Hematopoietic multipotent progenitor cell (in vitro differentiated cells): Measurements from ENCODE around the gene KRT24. TPM values are rescaled to one million over a fixed set of nuclear protein-coding genes. Genes with fewer than 3 reads are reported as not detected.

Experiments
- DNase-seq, 3 donors: peaks; one replicate each; pipeline ENCODE4 v3.0.0-alpha.2; 2011 to 2015; ENCODE audit warnings: low read depth in 2 of 3, low spot score in 2 of 3
- total RNA-seq: library from RNA; depleted of rRNA; stranded (reverse); fragments of >200 nt; gene quantifications from one replicate; pipeline ENCODE4 v1.2.3, GENCODE V29; 2012

KRT24 gene
- total RNA-seq, 1 donor = not detected

- no peak for DNase-seq
These were observed 7.6 kb downstream of the KRT24 start for GRCh38 chr17:40695874-40696472.

GRCh38 chr17:40694584-40694983 is 9.0 kb downstream of the KRT24 start:
- no peak for DNase-seq

GRCh38 chr17:40687106-40687505 is 16.4 kb downstream of the KRT24 start:
- DNase-seq = no peak

- no peak for DNase-seq
These were observed 17.4 kb downstream of the KRT24 start for GRCh38 chr17:40686192-40686591.

DNA sequence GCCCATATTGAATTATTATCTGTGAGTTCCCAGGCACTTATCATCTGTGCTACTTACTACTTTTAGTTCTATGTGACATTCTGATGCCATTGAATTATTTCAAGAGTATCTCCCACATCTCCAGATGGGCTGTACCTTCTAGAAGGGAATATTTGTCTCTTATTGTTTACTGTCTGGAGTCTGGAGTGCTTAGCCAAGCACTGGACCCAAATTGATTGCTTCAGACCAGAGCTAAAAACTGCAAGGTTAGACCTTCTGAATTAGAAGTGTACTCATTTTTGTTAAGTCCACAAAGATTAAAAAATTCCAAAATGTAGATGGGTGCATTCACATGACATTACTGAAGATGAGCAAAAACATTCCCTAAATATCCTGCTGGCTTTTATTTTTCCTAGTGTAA is 22.6 kb downstream of the KRT24 start:
- no peak for DNase-seq

DNA sequence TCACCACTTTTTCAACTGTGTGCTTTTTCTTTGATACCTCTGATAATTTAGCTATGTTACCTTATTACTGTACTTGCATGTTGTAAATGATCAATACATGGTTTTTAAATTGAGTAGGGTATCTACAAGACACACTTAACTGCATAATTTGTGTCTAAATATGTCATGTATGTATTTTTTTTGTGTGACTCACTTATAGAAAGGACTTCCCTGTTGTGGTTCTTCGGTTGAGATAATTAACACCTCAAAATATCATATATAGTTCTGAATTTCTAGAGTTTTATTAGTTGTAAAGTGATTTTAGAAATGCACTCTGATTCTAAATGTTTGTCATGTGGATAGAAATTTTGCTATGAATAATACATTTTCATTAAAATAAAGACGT is 24.0 kb downstream of the KRT24 start:
- DNase-seq = no peak

DNA sequence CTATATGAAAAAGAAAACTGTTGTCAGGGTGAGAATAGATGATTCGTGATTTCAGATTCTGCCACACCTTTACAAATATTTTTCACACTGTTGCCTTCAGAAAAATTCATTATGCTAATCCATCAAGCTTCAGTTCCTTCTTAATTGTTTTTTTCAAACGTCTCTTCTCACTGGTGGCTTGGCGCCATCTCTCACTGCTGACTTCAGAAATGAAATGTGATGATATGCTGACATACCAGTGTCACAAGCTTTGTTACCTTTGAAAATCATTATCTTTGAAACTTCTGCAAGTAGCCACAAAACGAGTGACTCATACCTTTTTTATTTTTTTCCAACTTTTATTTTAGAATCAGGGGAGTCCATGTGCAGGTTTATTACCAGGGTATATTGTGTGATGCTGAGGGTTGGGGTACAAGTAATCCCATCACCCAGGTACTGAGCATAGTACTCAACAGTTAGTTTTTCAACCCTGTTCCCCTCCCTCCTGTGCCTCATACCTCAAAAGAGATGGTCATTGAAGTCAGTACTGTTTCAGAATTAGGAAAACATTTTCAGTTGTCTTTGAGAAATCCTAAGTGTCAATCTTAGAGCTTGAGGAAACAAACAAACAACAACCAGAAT is 24.5 kb downstream of the KRT24 start:
- no peak for DNase-seq

DNA sequence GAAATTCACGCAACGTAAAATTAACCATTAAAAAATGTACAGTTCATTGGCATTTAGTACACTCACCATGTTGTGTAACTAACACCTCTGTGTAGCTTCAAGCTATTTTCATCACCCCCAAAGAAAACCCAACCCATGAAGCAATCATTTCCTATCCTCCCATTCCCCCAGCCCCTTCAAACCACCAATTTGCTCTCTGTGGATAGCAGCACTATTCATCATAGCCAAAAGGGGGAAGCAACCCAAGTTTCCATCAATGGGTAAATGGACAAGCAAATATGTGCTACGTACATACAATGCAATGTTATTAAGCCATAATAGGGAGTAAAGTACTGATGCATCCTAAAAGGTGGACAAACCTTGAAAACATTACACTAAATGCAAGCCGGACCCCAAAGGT is 27.6 kb downstream of the KRT24 start:
- DNase-seq = no peak

GRCh38 chr17:40672654-40673053 is 30.9 kb downstream of the KRT24 start:
- no peak for DNase-seq

- no peak for DNase-seq
These were observed 32.3 kb downstream of the KRT24 start for GRCh38 chr17:40671282-40671681.

- DNase-seq = no peak
These were observed 37.2 kb downstream of the KRT24 start for GRCh38 chr17:40666331-40666730.

- DNase-seq = no peak
These were observed 38.8 kb downstream of the KRT24 start, which contains the start of gene KRT222 for GRCh38 chr17:40664582-40665333. Gene KRT222 (minus strand): TSS chr17:40665177. CDS start chr17:40665099, 78 bp downstream.

DNA sequence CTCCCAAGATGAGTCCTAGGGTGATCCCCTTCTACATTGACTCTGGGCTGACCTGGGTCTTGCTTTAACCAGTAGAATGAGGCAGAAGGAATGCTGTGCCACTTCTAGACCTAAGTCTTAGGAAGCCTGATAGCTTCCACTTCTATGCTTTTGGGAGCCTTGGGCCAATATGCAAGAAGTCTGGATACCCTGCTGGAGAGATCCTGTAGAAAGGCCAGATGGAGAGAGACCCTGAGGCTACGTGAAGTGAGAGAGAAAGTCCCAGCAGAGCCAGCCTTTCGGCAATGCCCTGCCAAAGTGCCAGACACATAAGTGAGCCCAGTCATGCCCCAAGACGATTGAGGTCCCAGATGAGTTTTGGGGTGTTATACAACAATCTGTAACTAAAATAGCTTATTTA is 40.3 kb downstream of the KRT24 start:
- no peak for DNase-seq

- DNase-seq = no peak
These were observed 43.6 kb downstream of the KRT24 start for GRCh38 chr17:40659911-40660310.

DNA sequence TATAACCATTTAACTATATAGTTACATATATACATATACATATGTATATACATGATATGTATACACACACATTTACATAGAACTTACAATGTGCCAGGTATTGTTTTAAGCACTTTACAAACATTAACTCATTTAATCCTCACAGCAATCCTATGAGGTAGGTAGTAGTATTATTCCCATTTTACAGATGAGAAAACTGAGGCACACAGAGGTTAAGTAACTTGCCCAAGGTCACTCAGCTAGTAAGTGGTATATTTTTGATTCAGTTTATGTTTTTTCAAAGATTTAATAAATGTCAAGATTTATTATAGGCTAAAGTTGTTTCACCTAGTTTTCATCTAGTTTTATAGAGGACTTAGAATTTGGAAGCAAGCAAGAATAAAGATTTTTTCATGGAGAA is 45.2 kb downstream of the KRT24 start:
- no peak for DNase-seq

- DNase-seq = no peak
These were observed 51.6 kb downstream of the KRT24 start for GRCh38 chr17:40651939-40652338.

DNA sequence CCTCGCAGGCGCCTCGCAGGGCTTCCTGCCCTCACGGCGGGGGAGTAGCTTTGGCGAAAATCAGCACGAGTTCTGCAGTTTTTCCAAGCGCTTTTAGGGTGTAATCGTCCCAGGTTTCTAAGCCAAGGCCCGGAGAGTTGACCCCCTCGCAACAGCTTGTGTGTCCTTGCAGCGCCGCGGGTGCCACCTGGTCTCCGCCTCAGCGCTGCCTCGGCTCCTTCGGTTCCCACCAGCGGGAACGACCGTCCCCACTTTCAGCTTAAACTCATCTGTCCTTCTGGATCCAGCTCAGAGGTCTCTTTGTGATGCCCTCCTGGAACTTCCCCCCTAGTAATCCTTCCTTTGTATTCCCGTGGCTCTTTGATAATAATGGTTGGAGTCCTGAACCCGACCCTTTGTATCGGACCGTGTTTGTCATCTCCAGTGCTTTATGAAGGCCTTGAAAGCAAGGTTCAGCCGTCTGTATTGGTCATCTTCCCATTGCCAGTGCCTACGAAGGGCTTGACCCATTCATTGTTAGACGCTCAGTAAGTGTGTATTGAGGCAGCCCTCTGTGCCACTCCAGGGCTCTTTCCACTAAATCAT is 55.1 kb downstream of the KRT24 start:
- no peak for DNase-seq

Other genes with a start within 250 kb of the KRT24 start
- under 0.01 TPM for gene TNS4, start 202.1 kb downstream of the KRT24 start, total RNA-seq
- gene CCR7, start 138.3 kb downstream of the KRT24 start, total RNA-seq = 4.6 TPM
- gene SMARCE1, start 55.9 kb downstream of the KRT24 start, total RNA-seq = 46.6 TPM
- gene KRT222, start 38.6 kb downstream of the KRT24 start, total RNA-seq = not detected
- gene KRT25, start 51.6 kb upstream of the KRT24 start, total RNA-seq = not detected
- gene KRT26, start 68.4 kb upstream of the KRT24 start, total RNA-seq = not detected
- not detected for gene KRT27, start 78.8 kb upstream of the KRT24 start, total RNA-seq
- not detected for gene KRT28, start 96.2 kb upstream of the KRT24 start, total RNA-seq
- 3.8 TPM for gene KRT10, start 118.9 kb upstream of the KRT24 start, total RNA-seq
- not detected for gene KRT12, start 163.5 kb upstream of the KRT24 start, total RNA-seq
- gene KRT20, start 181.5 kb upstream of the KRT24 start, total RNA-seq = not detected
- under 0.01 TPM for gene KRT23, start 233.9 kb upstream of the KRT24 start, total RNA-seq